ENCODE results near the gene MRGPRG.
A peak's percentile ranks its signal among the peaks of the same experiment; 100 is the strongest.
"Not testable (repeated sequence)": the region's sequence is repeated elsewhere in the genome, so short reads cannot be mapped to it uniquely, and the experiment has no call there.

The MRGPRG gene

GRCh38 chr11:3173795-3174194 lies 44.8 kb downstream of the MRGPRG start:
- no peak overlapping the region for H3K4me3 ChIP-seq (ENCODE audit: low read length)
- TF ChIP-seq CTCF (IDR thresholded peaks at IDR 0.05; ENCODE audit: insufficient read depth, low read depth, low read length, missing control alignments): no peak
- no peak for DNase-seq (ENCODE audit: low read depth)

- no peak for TF ChIP-seq CTCF (IDR thresholded peaks at IDR 0.05; ENCODE audit: insufficient read depth, low read depth, low read length, missing control alignments)
- DNase-seq (ENCODE audit: low read depth): no peak
Observed at GRCh38 chr11:3171931-3172560, 46.6 kb downstream of the MRGPRG start.

GRCh38 chr11:3170756-3171650 lies 47.6 kb downstream of the MRGPRG start:
- no peak overlapping the region for H3K4me3 ChIP-seq (ENCODE audit: low read length)
- no peak for DNase-seq (ENCODE audit: low read depth)
- no peak for TF ChIP-seq CTCF (IDR thresholded peaks at IDR 0.05; ENCODE audit: insufficient read depth, low read depth, low read length, missing control alignments)

More at GRCh38 chr11:3171931-3172560, 46.6 kb downstream of the MRGPRG start:
- H3K4me3 ChIP-seq (ENCODE audit: low read length): no peak overlapping the region

- no peak for DNase-seq (ENCODE audit: low read depth)
- no peak overlapping the region for H3K4me3 ChIP-seq (ENCODE audit: low read length)
- TF ChIP-seq CTCF (IDR thresholded peaks at IDR 0.05; ENCODE audit: insufficient read depth, low read depth, low read length, missing control alignments): no peak
Observed at GRCh38 chr11:3170044-3170755, 48.4 kb downstream of the MRGPRG start.

GRCh38 chr11:3169255-3170043 lies 49.2 kb downstream of the MRGPRG start:
- peak; percentile 33 for DNase-seq (ENCODE audit: low read depth)
- no peak for TF ChIP-seq CTCF (IDR thresholded peaks at IDR 0.05; ENCODE audit: insufficient read depth, low read depth, low read length, missing control alignments)
- H3K4me3 ChIP-seq (ENCODE audit: low read length): peak overlapping the region; percentile 18

- H3K4me3 ChIP-seq (ENCODE audit: low read length); DNase-seq (ENCODE audit: low read depth): not testable (repeated sequence)
Observed at GRCh38 chr11:3168742-3169254, 49.8 kb downstream of the MRGPRG start.

Measured in epithelial cell of esophagus (primary cell).